ENCODE measurements around the gene ACSM2B.
"Not testable (repeated sequence)": the region's sequence is repeated elsewhere in the genome, so short reads cannot be mapped to it uniquely, and the experiment has no call there.

ACSM2B gene

DNA sequence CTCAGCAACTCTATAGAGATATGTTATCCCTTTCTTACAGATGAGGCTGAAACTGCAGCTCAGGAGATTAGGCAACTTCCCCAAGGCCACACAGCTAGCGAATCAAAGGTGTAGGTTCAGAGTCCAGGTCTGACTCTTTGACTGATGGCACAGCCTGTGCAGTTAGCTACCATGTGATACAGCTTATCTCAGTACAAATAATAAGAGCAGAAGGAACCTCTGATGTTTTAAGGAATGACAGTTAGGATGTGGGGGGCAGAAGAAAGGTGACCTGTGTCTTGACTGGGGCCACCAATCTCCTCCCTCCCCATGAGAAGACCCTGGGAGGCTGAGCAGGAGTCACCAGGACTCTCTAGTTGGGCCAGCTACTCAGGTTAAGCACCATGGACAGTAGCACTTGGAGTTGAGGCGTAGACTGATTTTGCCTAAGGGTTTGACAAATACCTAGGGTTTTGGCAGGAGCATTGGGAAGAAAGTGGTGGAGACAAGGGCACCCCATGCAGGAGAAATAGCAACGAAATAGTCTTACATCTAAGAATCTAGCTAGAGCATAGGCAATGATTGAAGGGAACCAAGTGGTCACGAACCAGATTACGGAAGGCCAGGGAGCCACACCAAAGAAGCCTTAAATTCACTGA, 22.8 kb upstream of the ACSM2B start:
- no peak for DNase-seq (ENCODE audit: low read depth in 2 of 2, low spot score in 1 of 2)

GRCh38 chr16:20595694-20596093, 19.5 kb upstream of the ACSM2B start:
- not testable (repeated sequence) for DNase-seq (ENCODE audit: low read depth in 2 of 2, low spot score in 1 of 2)

GRCh38 chr16:20595068-20595467, 18.9 kb upstream of the ACSM2B start:
- DNase-seq (ENCODE audit: low read depth in 2 of 2, low spot score in 1 of 2) = not testable (repeated sequence)

DNA sequence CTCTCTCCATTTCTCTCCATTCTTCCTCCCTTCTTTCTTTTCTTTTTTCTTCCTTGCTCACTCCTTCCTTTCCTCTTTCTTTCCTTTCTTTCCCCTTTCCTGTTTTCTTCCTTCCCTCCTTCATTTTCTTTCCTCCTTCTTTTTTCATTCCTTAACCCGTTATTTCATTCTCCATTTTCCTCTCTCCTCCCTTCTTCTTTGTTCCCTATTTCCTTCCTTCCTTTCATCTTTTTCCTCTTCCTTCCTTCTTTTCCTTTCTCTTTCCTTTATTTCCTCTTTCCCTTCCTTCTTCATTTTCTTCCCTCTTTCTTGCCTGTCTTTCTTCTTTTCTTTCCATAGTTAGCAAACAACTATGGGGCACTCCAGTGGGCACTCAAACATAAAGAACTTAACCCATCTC, 16.6 kb upstream of the ACSM2B start:
- DNase-seq (ENCODE audit: low read depth in 2 of 2, low spot score in 1 of 2) = not testable (repeated sequence)

GRCh38 chr16:20589486-20589885, 13.3 kb upstream of the ACSM2B start:
- DNase-seq (ENCODE audit: low read depth in 2 of 2, low spot score in 1 of 2) = not testable (repeated sequence)

GRCh38 chr16:20587645-20588074, 11.5 kb upstream of the ACSM2B start:
- DNase-seq (ENCODE audit: low read depth in 2 of 2, low spot score in 1 of 2) = not testable (repeated sequence)

DNA sequence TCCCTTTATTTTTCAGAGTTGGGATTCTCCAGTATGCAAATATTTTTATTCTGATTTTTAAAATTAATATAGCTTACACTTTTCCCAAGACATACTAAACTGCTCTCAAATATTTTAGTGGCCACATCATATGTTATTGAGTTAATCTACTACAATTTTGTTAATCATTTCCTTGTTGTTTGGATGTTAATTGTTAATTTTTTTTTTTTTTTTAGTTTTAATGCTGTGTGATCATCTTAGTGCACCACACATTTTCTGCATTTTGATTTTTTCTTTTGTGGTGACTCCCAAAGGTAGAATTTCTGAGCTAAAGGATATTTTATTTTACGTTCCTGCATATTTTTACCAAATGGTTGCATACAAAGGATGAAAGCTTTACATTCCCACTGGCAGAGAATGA, 10.5 kb upstream of the ACSM2B start:
- DNase-seq (ENCODE audit: low read depth in 2 of 2, low spot score in 1 of 2) = not testable (repeated sequence)

- DNase-seq (ENCODE audit: low read depth in 2 of 2, low spot score in 1 of 2) = not testable (repeated sequence)
Observed at GRCh38 chr16:20586112-20586511, 9.9 kb upstream of the ACSM2B start.

DNA sequence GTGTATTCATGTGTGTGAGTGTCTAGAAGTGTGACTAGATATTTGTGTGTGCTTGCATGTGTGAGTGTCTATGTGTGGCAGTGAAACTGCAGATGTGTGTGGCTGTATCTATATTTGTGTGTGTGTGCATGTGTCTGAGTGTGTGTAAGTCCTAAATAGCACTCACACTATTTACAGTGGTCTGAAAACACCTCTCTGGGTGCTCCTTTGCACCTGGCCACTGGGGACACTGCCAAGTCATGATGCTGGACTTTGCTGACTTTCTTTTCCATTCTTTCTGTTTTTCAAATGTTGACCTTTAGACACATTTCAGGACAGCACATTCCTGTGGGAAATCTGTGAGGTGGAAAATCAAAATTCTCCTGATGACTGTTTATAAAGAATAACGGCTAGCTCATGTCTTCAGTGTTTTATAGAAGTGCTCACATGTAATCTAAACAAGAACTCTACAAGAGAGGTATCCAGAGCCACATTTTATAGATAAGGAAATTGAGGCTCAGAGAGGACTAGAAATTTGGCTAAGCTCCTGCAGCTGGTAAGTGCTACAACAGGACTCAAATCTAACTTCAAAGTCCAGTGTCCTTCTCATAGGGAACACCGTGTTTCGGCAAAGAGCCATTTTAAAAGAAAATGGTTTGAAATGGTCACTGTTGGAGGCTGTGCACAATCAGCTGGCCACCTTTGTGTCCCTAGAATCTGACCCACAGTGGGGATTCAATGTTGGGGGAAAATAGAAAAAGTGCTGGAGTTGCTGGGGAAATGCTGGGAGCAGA, 4.5 kb upstream of the ACSM2B start:
- DNase-seq (ENCODE audit: low read depth in 2 of 2, low spot score in 1 of 2) = not testable (repeated sequence)

DNA sequence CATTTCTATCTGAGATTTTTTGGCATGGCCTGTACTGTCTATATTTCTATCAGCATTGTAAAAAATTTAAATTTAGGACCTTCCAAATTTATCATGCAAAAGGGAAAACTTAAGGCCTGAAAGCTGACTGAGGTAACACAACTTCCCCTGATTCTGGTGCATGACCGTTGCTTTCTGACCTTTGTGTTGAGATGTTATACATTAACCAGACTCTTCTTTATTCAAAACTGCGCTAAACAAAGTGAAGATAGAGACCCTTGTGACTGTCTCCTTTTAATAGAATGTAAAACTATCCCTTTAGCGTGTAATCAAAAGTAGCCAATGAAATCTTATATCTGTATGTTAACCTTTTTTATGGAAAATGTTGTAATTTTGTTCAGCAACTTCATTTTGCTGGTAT, 1.9 kb upstream of the ACSM2B start:
- not testable (repeated sequence) for DNase-seq (ENCODE audit: low read depth in 2 of 2, low spot score in 1 of 2)

- DNase-seq (ENCODE audit: low read depth in 2 of 2, low spot score in 1 of 2) = not testable (repeated sequence)
Observed at GRCh38 chr16:20569117-20569651, 7.0 kb downstream of the ACSM2B start.

- DNase-seq (ENCODE audit: low read depth in 2 of 2, low spot score in 1 of 2) = no peak
Observed at GRCh38 chr16:20568404-20568803, 7.8 kb downstream of the ACSM2B start.

- DNase-seq (ENCODE audit: low read depth in 2 of 2, low spot score in 1 of 2) = no peak
Observed at GRCh38 chr16:20566864-20567263, 9.3 kb downstream of the ACSM2B start.

DNA sequence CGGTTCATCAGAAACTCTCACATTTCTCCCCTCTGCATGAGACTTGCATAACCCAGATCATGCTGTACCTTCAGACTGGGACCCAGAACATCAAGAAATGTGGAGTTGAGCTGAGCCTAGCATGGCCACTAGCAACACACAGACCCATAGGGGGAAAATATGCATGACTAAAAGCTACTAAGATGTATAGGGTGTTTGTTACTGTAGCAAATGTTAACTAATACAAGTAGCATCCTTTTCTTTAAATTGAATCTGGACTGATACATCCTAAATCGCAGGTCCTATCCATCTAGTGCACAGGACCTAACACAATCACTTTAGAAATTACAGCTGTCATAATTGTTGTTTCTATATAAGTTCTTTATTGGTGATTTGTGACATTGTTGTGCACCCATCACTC, 10.8 kb downstream of the ACSM2B start:
- not testable (repeated sequence) for DNase-seq (ENCODE audit: low read depth in 2 of 2, low spot score in 1 of 2)

DNA sequence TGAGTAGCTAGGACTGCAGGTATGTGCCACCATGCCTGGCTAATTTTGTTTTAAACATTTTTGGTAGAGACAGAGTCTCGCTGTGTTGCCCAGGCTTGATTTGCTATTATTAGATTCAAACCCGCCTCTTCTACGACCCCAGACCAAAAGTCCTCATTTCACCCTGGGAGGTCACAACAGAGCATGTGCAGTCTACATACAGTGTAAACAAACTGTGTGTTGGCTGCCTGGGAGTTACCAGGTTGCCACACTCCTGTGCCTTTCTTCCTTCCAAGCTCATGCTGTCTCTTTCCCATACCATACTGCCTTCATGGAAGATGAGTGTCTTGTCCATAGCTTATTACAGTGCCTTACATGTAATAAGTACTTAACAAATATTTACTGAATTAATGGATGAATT, 11.9 kb downstream of the ACSM2B start:
- DNase-seq (ENCODE audit: low read depth in 2 of 2, low spot score in 1 of 2) = not testable (repeated sequence)

DNA sequence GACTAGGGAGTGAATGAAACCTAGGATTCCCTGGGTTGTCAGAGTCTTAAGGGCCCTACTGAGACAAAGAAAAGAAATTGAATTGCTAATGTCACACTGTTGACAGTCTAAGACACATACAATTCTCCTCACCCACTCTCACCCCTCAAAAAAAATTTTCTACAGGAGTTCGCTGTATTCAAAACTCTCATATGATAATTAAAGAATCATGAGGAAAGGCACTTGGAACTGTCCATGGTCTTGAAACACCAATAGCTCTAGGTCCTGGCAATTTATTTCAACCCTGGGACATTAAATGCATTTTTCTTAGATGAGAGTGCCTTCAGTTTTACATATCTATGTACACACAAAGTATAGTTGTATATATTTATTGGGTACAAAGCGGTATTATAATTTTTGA, 20.5 kb downstream of the ACSM2B start:
- DNase-seq (ENCODE audit: low read depth in 2 of 2, low spot score in 1 of 2) = not testable (repeated sequence)

- DNase-seq (ENCODE audit: low read depth in 2 of 2, low spot score in 1 of 2) = not testable (repeated sequence)
Observed at GRCh38 chr16:20554689-20555088, 21.5 kb downstream of the ACSM2B start.

DNA sequence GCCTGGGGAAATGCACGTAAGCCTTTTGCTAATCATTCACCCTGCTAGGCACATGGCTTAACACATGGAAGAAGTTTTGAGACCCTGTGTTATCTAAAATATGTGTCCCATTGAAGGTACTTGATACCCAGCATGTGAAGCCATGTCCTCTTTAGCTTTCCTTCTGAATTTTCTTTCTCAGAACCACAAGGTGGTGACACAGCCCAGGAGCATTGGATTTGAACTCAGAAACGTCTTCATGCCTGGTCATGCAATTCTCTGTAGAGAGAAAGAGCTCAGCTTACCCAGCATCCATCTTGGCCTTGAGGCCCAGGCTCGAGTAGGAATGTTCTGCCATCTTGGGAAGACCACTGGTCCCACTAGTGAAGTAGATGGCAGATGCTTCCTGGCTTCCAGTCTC, 22.7 kb downstream of the ACSM2B start:
- DNase-seq (ENCODE audit: low read depth in 2 of 2, low spot score in 1 of 2) = not testable (repeated sequence)

DNA sequence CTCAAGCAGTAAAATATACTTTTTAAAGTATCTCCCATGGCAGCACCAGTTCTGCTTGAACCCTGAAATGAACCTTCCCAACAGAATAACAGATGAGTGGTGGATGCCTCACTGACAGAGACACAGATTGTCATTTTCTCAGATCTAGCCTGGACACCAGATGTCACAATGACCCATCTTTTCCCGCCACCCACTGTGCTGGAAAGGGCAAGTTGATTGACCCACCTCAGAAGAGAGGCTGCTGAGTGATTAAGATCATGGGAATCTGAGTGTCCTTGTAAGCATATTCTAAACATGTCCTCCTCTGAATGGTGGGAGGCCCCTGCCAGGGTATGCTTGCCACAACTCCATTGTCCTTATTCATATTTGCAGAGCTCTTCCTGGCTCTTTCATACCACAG, 29.2 kb downstream of the ACSM2B start:
- not testable (repeated sequence) for DNase-seq (ENCODE audit: low read depth in 2 of 2, low spot score in 1 of 2)

- not testable (repeated sequence) for DNase-seq (ENCODE audit: low read depth in 2 of 2, low spot score in 1 of 2)
Observed at GRCh38 chr16:20546278-20546853, 29.8 kb downstream of the ACSM2B start.

DNA sequence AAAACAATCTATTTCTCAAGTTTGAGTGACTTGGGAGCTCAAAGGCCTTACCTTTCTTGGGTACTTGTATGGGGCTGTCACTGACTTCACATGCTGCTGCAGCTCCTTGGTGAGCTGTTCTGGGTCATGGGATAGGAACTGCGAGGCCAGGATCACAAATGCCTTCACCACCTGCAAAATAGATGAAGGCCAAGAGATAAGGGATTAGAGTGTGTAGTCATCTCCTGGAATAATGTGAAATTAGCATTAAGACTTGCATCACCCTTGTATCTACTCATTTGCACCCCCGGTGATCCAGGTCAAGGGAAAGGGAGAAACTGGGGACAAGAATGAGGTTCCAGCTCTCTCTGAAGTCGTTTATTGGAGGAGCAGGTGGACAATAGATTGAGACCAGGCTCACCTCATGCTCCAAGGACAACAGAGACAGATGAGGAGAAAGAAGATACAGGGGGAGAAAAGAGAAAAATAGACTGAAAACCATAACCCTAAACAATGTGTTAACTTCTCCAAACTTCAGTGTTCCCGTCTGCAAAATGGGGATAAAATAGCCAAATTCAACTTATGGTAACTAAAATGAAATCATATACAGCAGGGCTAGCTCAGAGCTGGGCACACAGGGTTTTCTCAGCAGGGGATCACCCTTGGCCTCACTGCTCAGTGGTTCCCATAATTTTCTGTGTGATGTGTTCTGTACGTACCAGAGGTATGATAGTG, 35.4 kb downstream of the ACSM2B start:
- not testable (repeated sequence) for DNase-seq (ENCODE audit: low read depth in 2 of 2, low spot score in 1 of 2)
